Kidney (tissue), 14 donors: ENCODE data around the gene TRAPPC12. TPM values are rescaled to one million over a fixed set of nuclear protein-coding genes. Genes with fewer than 3 reads are reported as not detected.

Experiments used
- DNase-seq, 5 donors: peaks; one replicate each; pipeline ENCODE4 v3.0.0-alpha.2; 2013 to 2020
- FAIRE-seq: peaks from 2 replicates; lab custom pipeline; 2012; peaks lifted over from hg19 to GRCh38; lab: Jason Lieb, UNC
- H3K27ac ChIP-seq, 2 donors: one replicate each; pipeline ENCODE4 v1.7.0; 2013; ENCODE audit warnings: low read depth in 2 of 2, low read length in 2 of 2, inconsistent platforms in 1 of 2
- H3K27me3 ChIP-seq: one replicate; pipeline ENCODE4 v1.7.1; 2013; ENCODE audit warnings: low read length, inconsistent platforms; ENCODE audit not compliant: control insufficient read depth, insufficient read depth
- H3K36me3 ChIP-seq, 3 donors: one replicate each; pipeline versions ENCODE4 v1.7.0 to v1.7.1; 2013; ENCODE audit warnings: low read length in 3 of 3, control low read depth in 1 of 3, inconsistent platforms in 1 of 3; ENCODE audit not compliant: insufficient read depth in 3 of 3, control insufficient read depth in 2 of 3
- H3K4me1 ChIP-seq, 3 donors: one replicate each; pipeline versions ENCODE4 v1.7.0 to v1.7.1; 2013; ENCODE audit warnings: low read length in 3 of 3, inconsistent platforms in 1 of 3, low read depth in 1 of 3; ENCODE audit not compliant: control insufficient read depth in 2 of 3, insufficient read depth in 2 of 3
- H3K4me3 ChIP-seq, 3 donors: one replicate each; pipeline versions ENCODE4 v1.7.0 to v1.8.1; 2013; ENCODE audit warnings: low read length in 3 of 3, control low read depth in 1 of 3, inconsistent platforms in 1 of 3
- H3K9ac ChIP-seq, 3 donors: one replicate each; pipeline versions ENCODE4 v1.7.0 to v1.7.1; 2013; ENCODE audit warnings: low read length in 3 of 3, control low read depth in 1 of 3, inconsistent platforms in 1 of 3
- H3K9me3 ChIP-seq, 3 donors: one replicate each; pipeline versions ENCODE4 v1.7.0 to v1.7.1; 2013; ENCODE audit warnings: low read length in 3 of 3, control low read depth in 1 of 3, inconsistent platforms in 1 of 3; ENCODE audit not compliant: control insufficient read depth in 2 of 3, insufficient read depth in 1 of 3
- intact Hi-C: fragments of 100-400 bp; cut with DNase I; formaldehyde crosslinking; loops from one replicate; pipeline ENCODE4 v1.11.1; 2022
- polyA plus RNA-seq: library from polyadenylated mRNA; stranded (reverse); fragments of 350-450 nt; fragmentation: Illumina TruSeq; extraction: RNeasy Lipid Tissue Mini Kit (QIAGEN cat#74804); gene quantifications from one replicate; pipeline ENCODE4 v1.2.3, GENCODE V29; 2014; ENCODE audit warnings: low read depth, low replicate concordance; ENCODE audit not compliant: insufficient read depth
- total RNA-seq: library from RNA; stranded (reverse); fragmentation: NEBNext Ultra II Directional; extraction: Animal tissue kit (Norgen Biotek cat#: 25700); gene quantifications from one replicate; pipeline ENCODE4 v1.2.1, GENCODE V29; 2021
- TF ChIP-seq, protein P1 (sequence below): IDR thresholded peaks from 3 replicates; pipeline ENCODE4 v1.5.1; 2012; ENCODE audit warnings: mild to moderate bottlenecking, moderate library complexity, borderline replicate concordance; ENCODE audit not compliant: insufficient read depth; ENCODE audit errors: extremely low read depth
- donor health status: control.
- donor health status: control.
- donor health status: control.
- donor health status: control.
- donor health status: control.
- donor health status: DM: yes; HTN: yes; CAD: no.
- donor health status: Normal renal cell carcinoma (clear cell type).

Gene TRAPPC12
- total and polyA plus RNA-seq, 2 donors from 2014 or later, result 81.6 to 104 TPM

GRCh38 chr2:3472966-3473365, 93.5 kb downstream of the TRAPPC12 start:
- Histone ChIP-seq H3K36me3 (peaks cover 0 to 38% (median 22%) of the 10 kb centered on the region in 3 donors), H3K4me3 (no peak overlapping the region)
- intact Hi-C loops, result no loop called here

GRCh38 chr2:3475771-3476170, 96.3 kb downstream of the TRAPPC12 start:
- Histone ChIP-seq H3K4me1 (peaks cover 0 to 5% (median 0%) of the 10 kb centered on the region in 3 donors), H3K4me3 (no peak overlapping the region), H3K27me3 (no peaks in the 10 kb centered on the region), H3K9ac (no peak overlapping the region), H3K36me3 (peaks cover 0 to 30% (median 19%) of the 10 kb centered on the region in 3 donors), H3K9me3 (no peaks in the 10 kb centered on the region), H3K27ac (no peak overlapping the region)
- DNase-seq, result no peak
- FAIRE-seq, result no peak
- TF ChIP-seq, protein P1, sequence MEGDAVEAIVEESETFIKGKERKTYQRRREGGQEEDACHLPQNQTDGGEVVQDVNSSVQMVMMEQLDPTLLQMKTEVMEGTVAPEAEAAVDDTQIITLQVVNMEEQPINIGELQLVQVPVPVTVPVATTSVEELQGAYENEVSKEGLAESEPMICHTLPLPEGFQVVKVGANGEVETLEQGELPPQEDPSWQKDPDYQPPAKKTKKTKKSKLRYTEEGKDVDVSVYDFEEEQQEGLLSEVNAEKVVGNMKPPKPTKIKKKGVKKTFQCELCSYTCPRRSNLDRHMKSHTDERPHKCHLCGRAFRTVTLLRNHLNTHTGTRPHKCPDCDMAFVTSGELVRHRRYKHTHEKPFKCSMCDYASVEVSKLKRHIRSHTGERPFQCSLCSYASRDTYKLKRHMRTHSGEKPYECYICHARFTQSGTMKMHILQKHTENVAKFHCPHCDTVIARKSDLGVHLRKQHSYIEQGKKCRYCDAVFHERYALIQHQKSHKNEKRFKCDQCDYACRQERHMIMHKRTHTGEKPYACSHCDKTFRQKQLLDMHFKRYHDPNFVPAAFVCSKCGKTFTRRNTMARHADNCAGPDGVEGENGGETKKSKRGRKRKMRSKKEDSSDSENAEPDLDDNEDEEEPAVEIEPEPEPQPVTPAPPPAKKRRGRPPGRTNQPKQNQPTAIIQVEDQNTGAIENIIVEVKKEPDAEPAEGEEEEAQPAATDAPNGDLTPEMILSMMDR, result no peak
- intact Hi-C loops, result no loop called here

More at GRCh38 chr2:3472966-3473365, 93.5 kb downstream of the TRAPPC12 start:
- DNase-seq (no peak), FAIRE-seq (no peak)
- Histone ChIP-seq H3K27me3 (no peaks in the 10 kb centered on the region), H3K4me1 (peaks cover 0 to 5% (median 0%) of the 10 kb centered on the region in 3 donors), H3K9me3 (no peaks in the 10 kb centered on the region), H3K9ac (no peak overlapping the region), H3K27ac (no peak overlapping the region)
- TF ChIP-seq, protein P1, result no peak

- no peak for FAIRE-seq
- Histone ChIP-seq H3K36me3 (peaks cover 0 to 25% (median 19%) of the 10 kb centered on the region in 3 donors), H3K27me3 (no peaks in the 10 kb centered on the region)
These were observed 97.0 kb downstream of the TRAPPC12 start for GRCh38 chr2:3476321-3476984.

More at GRCh38 chr2:3476321-3476984, 97.0 kb downstream of the TRAPPC12 start:
- no peaks in the 10 kb centered on the region for H3K9me3 ChIP-seq
- no peak overlapping the region for H3K4me3 ChIP-seq
- intact Hi-C loops, result no loop called here
- H3K9ac ChIP-seq, result no peak overlapping the region
- H3K4me1 ChIP-seq, result no peaks in the 10 kb centered on the region
- peak in 3 of 5 donors; percentile 53 to 76 (median 59) for DNase-seq
- TF ChIP-seq, protein P1, result no peak
- no peak overlapping the region for H3K27ac ChIP-seq
